IMR-90 (cell line): ENCODE results near the gene ITSN1. TPM values are rescaled to one million over a fixed set of nuclear protein-coding genes. Genes with fewer than 3 reads are reported as not detected.

Source experiments
- ATAC-seq: fragments of 200-7000 bp; cut with Tn5 transposase; 2 replicates; pipeline ENCODE4 v1.9.1; 2020; ENCODE audit warnings: low read depth, mild to moderate bottlenecking, moderate library complexity
- BruUV-seq: library from RNA; stranded (reverse); fragments of 400-500 nt; replicated peaks from 2 replicates; lab custom pipeline; 2021; lab: Mats Ljungman, UMichigan
- CTCF ChIA-PET: fragments of 300-600 bp; formaldehyde crosslinking; extraction: SDS; loops from one replicate; lab custom pipeline; 2021; ENCODE audit warnings: antibody characterized with exemption; lab: Yijun Ruan, JAX
- POLR2A ChIA-PET: fragments of 300-600 bp; sonication (Branson Sonifier 250); formaldehyde crosslinking; loops from one replicate; lab custom pipeline; 2022; ENCODE audit warnings: antibody characterized with exemption; ENCODE audit not compliant: unreplicated experiment; lab: Charles Lee
- DNase-seq: peaks from one replicate; pipeline ENCODE4 v3.0.0; 2013
- H2AFZ ChIP-seq: replicated peaks from 2 replicates; pipeline ENCODE3; 2013; ENCODE audit warnings: low read length, mild to moderate bottlenecking; ENCODE audit not compliant: poor library complexity
- H2AK5ac ChIP-seq: 2 replicates; pipeline ENCODE4 v1.6.1; 2013; ENCODE audit warnings: low read depth, low read length, inconsistent platforms
- H2AK9ac ChIP-seq: replicated peaks from 2 replicates; pipeline ENCODE3; 2013; ENCODE audit warnings: mild to moderate bottlenecking, low read depth, low read length, moderate library complexity; ENCODE audit not compliant: poor library complexity
- H2BK120ac ChIP-seq: 2 replicates; pipeline ENCODE4 v1.6.1; 2013; ENCODE audit warnings: low read depth, low read length, inconsistent platforms
- H2BK15ac ChIP-seq: 3 replicates; pipeline ENCODE4 v1.6.1; 2013; ENCODE audit warnings: low read depth, low read length, inconsistent platforms
- H2BK20ac ChIP-seq: 2 replicates; pipeline ENCODE4 v1.6.1; 2013; ENCODE audit warnings: low read depth, mild to moderate bottlenecking, inconsistent platforms, low read length, moderate library complexity
- H2BK5ac ChIP-seq: 2 replicates; pipeline ENCODE4 v1.6.1; 2013; ENCODE audit warnings: mild to moderate bottlenecking, low read depth, low read length, inconsistent platforms; ENCODE audit not compliant: poor library complexity, severe bottlenecking
- H3K14ac ChIP-seq: replicated peaks from 2 replicates; pipeline ENCODE4 v1.6.1; 2013; ENCODE audit warnings: low read depth, low read length, inconsistent platforms
- H3K18ac ChIP-seq: 2 replicates; pipeline ENCODE4 v1.6.1; 2013; ENCODE audit warnings: low read depth, low read length, control low read depth
- H3K23ac ChIP-seq: 2 replicates; pipeline ENCODE4 v1.6.1; 2013; ENCODE audit warnings: low read depth, low read length, inconsistent platforms
- H3K27ac ChIP-seq: 2 replicates; pipeline ENCODE4 v1.5.1; 2013; ENCODE audit warnings: mild to moderate bottlenecking, control low read depth, low read length; ENCODE audit not compliant: insufficient read depth
- H3K27me3 ChIP-seq: 2 replicates; pipeline ENCODE4 v1.6.1; 2013; ENCODE audit warnings: low read length; ENCODE audit not compliant: control insufficient read depth, insufficient read depth
- H3K36me3 ChIP-seq: 2 replicates; pipeline ENCODE4 v1.6.1; 2013; ENCODE audit warnings: low read length, mixed read lengths; ENCODE audit not compliant: control insufficient read depth, insufficient read depth
- H3K4ac ChIP-seq: 2 replicates; pipeline ENCODE4 v1.6.1; 2013; ENCODE audit warnings: low read depth, low read length, inconsistent platforms
- H3K4me1 ChIP-seq: 2 replicates; pipeline ENCODE4 v1.6.1; 2013; ENCODE audit warnings: low read length, mixed read lengths; ENCODE audit not compliant: control insufficient read depth, insufficient read depth
- H3K4me2 ChIP-seq: 2 replicates; pipeline ENCODE4 v1.6.1; 2013; ENCODE audit warnings: low read depth, mild to moderate bottlenecking, control low read depth, low read length, moderate library complexity
- H3K4me3 ChIP-seq: 2 replicates; pipeline ENCODE4 v1.5.1; 2013; ENCODE audit warnings: low read depth, mild to moderate bottlenecking, control low read depth, low read length, moderate library complexity; ENCODE audit not compliant: insufficient read depth
- H3K56ac ChIP-seq: 2 replicates; pipeline ENCODE4 v1.6.1; 2013; ENCODE audit warnings: low read length, inconsistent platforms; ENCODE audit not compliant: insufficient read depth; ENCODE audit errors: extremely low read depth
- H3K79me1 ChIP-seq, 2 experiments: 2 replicates each; pipeline ENCODE4 v1.6.1; 2013; ENCODE audit warnings: low read length in 2 of 2, inconsistent platforms in 1 of 2, low read depth in 1 of 2
- H3K9ac ChIP-seq: 2 replicates; pipeline ENCODE4 v1.6.1; 2013; ENCODE audit warnings: low read depth, low read length, control low read depth
- H3K9me1 ChIP-seq: 2 replicates; pipeline ENCODE4 v1.6.1; 2013; ENCODE audit warnings: low read length, inconsistent platforms; ENCODE audit not compliant: insufficient read depth
- H3K9me3 ChIP-seq: 2 replicates; pipeline ENCODE4 v1.6.1; 2013; ENCODE audit warnings: low read length; ENCODE audit not compliant: control insufficient read depth, insufficient read depth
- H4K20me1 ChIP-seq: 2 replicates; pipeline ENCODE4 v1.6.1; 2013; ENCODE audit warnings: low read length, inconsistent platforms; ENCODE audit not compliant: insufficient read depth
- H4K5ac ChIP-seq: 2 replicates; pipeline ENCODE4 v1.6.1; 2013; ENCODE audit warnings: mild to moderate bottlenecking, low read depth, low read length, control low read depth
- H4K8ac ChIP-seq, 2 experiments: 2 replicates each; pipeline ENCODE4 v1.6.1; 2013; ENCODE audit warnings: low read depth in 2 of 2, low read length in 2 of 2, control low read depth in 1 of 2, inconsistent platforms in 1 of 2
- H4K91ac ChIP-seq: 2 replicates; pipeline ENCODE4 v1.6.1; 2013; ENCODE audit warnings: low read depth, low read length, inconsistent platforms; ENCODE audit not compliant: insufficient read depth
- BHLHE40 ChIP-seq: fragments of 150-350 bp; IDR thresholded peaks from 2 replicates; pipeline ENCODE4 v1.6.1; 2016; ENCODE audit warnings: mild to moderate bottlenecking, low read depth, low read length
- CEBPB ChIP-seq: IDR thresholded peaks from 2 replicates; pipeline ENCODE4 v1.6.1; 2012; ENCODE audit warnings: low read depth, low read length, improper control_type of control experiment
- CTCF ChIP-seq: conservative IDR thresholded peaks from 2 replicates; pipeline ENCODE4 v1.5.1; 2012; ENCODE audit warnings: mild to moderate bottlenecking, low read depth, low read length, improper control_type of control experiment
- ELK1 ChIP-seq: fragments of 150-350 bp; IDR thresholded peaks from 2 replicates; pipeline ENCODE4 v1.6.1; 2016; ENCODE audit warnings: low read depth, mild to moderate bottlenecking, low read length, moderate library complexity, borderline replicate concordance
- FOS ChIP-seq: fragments of 150-350 bp; IDR thresholded peaks from 2 replicates; pipeline ENCODE4 v1.6.1; 2016; ENCODE audit warnings: low read depth, low read length
- MAZ ChIP-seq: IDR thresholded peaks from 2 replicates; pipeline ENCODE4 v1.6.1; 2012; ENCODE audit warnings: low read depth, mild to moderate bottlenecking, low read length, improper control_type of control experiment, moderate library complexity, borderline replicate concordance
- MXI1 ChIP-seq: IDR thresholded peaks from 2 replicates; pipeline ENCODE4 v1.6.1; 2012; ENCODE audit warnings: low read depth, mild to moderate bottlenecking, low read length, moderate library complexity, borderline replicate concordance
- NFE2L2 ChIP-seq: fragments of 150-350 bp; IDR thresholded peaks from 2 replicates; pipeline ENCODE4 v1.6.1; 2016; ENCODE audit warnings: low read depth, mild to moderate bottlenecking, low read length
- RCOR1 ChIP-seq: IDR thresholded peaks from 2 replicates; pipeline ENCODE4 v1.6.1; 2012; ENCODE audit warnings: mild to moderate bottlenecking, low read length, improper control_type of control experiment; ENCODE audit not compliant: insufficient replicate concordance
- RFX5 ChIP-seq: IDR thresholded peaks from 2 replicates; pipeline ENCODE4 v1.8.0; 2012; ENCODE audit warnings: low read depth, mild to moderate bottlenecking, low read length, moderate library complexity
- SMC3 ChIP-seq: fragments of 150-350 bp; IDR thresholded peaks from 2 replicates; pipeline ENCODE4 v1.6.1; 2016; ENCODE audit warnings: low read depth, mild to moderate bottlenecking, antibody characterized with exemption, low read length, moderate library complexity
- USF2 ChIP-seq: fragments of 150-350 bp; IDR thresholded peaks from 2 replicates; pipeline ENCODE4 v1.6.1; 2017; ENCODE audit warnings: mild to moderate bottlenecking, antibody characterized with exemption, low read length, low read depth
- WGBS, 2 experiments: methylation state at CpG; one replicate each; pipeline versions ENCODE4 v1.1.5 to v1.1.7; 2013; ENCODE audit warnings: missing lambda C conversion rate in 2 of 2; ENCODE audit not compliant: insufficient read length in 1 of 2; ENCODE audit errors: extremely low coverage in 2 of 2; 5-methylcytosine and 5-hydroxymethylcytosine counted together
- dilution Hi-C: fragments of 300-500 bp; cut with HindIII; formaldehyde crosslinking; loops from one replicate; pipeline ENCODE4 v1.14.3; 2018; ENCODE audit warnings: low sequenced_read_pairs; ENCODE audit not compliant: unreplicated experiment
- in situ Hi-C: fragments of 300-500 bp; cut with MboI; formaldehyde crosslinking; loops from 3 replicates; pipeline ENCODE4 v1.14.3; 2019; ENCODE audit warnings: low sequenced_read_pairs, inconsistent platforms, mixed read lengths
- intact Hi-C: fragments of 100-400 bp; cut with micrococcal nuclease; formaldehyde crosslinking; loops from 2 replicates; pipeline ENCODE4 v1.10.0; 2022
- polyA plus RNA-seq, 3 experiments: library from polyadenylated mRNA; depleted of rRNA; stranded (reverse); fragments of >200 nt; gene quantifications; 2 replicates each; pipeline ENCODE4 v1.2.3, GENCODE V29; 2012; ENCODE audit warnings: low replicate concordance in 1 of 3
- total RNA-seq: library from RNA; depleted of rRNA; stranded (reverse); fragments of >200 nt; gene quantifications from 2 replicates; pipeline ENCODE4 v1.2.3, GENCODE V29; 2012

Gene ITSN1
- total and polyA plus RNA-seq, 2 of the 4 experiments (the other 2 are of a cell fraction): 45.4 to 62.0 TPM

GRCh38 chr21:33799378-33800090, 157.2 kb downstream of the ITSN1 start:
- Histone ChIP-seq H3K56ac (no peak overlapping the region), H3K27ac (no peak overlapping the region), H2AK5ac (no peak overlapping the region), H4K91ac (no peak overlapping the region), H4K20me1 (no peaks in the 10 kb centered on the region), H4K8ac (no peak overlapping the region), H3K79me1 (peaks cover 0 to 3% of the 10 kb centered on the region in 2 experiments; a peak in 3 of 4 replicates), H3K9me3 (no peaks in the 10 kb centered on the region), H3K27me3 (no peaks in the 10 kb centered on the region), H3K36me3 (peaks cover 21% of the 10 kb centered on the region), H3K18ac (no peak overlapping the region), H3K4me3 (no peak overlapping the region), H4K5ac (no peak overlapping the region), H2BK5ac (no peak overlapping the region), H3K4me2 (no peak overlapping the region), H2BK15ac (no peak overlapping the region), H2BK120ac (no peak overlapping the region), H2AK9ac (no peak overlapping the region), H3K14ac (no peak overlapping the region), H3K23ac (no peak overlapping the region), H3K4ac (no peak overlapping the region), H2BK20ac (no peak overlapping the region), H3K9me1 (0 out of 2 replicates have a peak, but pooled peaks cover 3% of the 10 kb centered on the region), H2AFZ (no peak overlapping the region), H3K9ac (no peak overlapping the region), H3K4me1 (no peaks in the 10 kb centered on the region)
- 93% methylated on average over 3 of the region's 5 CpGs; no CpG with 5 or more reads in 1 of the 2 experiments for WGBS, 2 experiments
- in situ Hi-C loops (no loop called here), intact Hi-C loops (no loop called here), dilution Hi-C loops (no loop called here)
- DNase-seq: no peak
- no peak for ATAC-seq
- ChIA-PET CTCF (no interaction called here), POLR2A (no interaction called here)
- no TSS peak for BruUV-seq
- no peak for TF ChIP-seq MXI1
- TF ChIP-seq NFE2L2: no peak
- TF ChIP-seq SMC3: no peak
- no peak for TF ChIP-seq FOS
- TF ChIP-seq RCOR1: no peak
- TF ChIP-seq CTCF: no peak
- no peak for TF ChIP-seq ELK1
- TF ChIP-seq MAZ: no peak
- no peak for TF ChIP-seq CEBPB
- TF ChIP-seq RFX5: no peak
- no peak for TF ChIP-seq BHLHE40
- TF ChIP-seq USF2: no peak
